Measurements from ENCODE around the gene TBC1D1.
"Not testable (repeated sequence)": the region's sequence is repeated elsewhere in the genome, so short reads cannot be mapped to it uniquely, and the experiment has no call there.

Gene TBC1D1

DNA sequence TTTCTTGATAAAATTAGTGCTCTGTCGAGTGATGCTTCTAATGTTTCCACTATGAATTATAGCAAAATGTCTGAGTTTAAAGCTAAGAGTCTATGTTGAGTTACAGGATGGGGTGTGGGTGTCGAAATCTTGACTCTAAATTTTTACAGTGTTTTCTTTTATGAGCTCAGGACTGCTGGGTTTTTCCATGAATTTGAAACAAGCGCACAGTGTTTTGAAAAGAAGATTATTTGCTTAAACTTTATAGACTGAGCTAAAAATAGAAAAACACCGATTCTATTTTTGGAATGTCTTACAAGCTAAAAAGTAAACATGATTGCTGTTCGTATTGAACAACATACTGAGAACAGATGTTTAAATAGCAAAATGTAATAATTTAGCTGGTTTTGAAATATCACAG, 76.9 kb downstream of the TBC1D1 start:
- DNase-seq, result no peak

DNA sequence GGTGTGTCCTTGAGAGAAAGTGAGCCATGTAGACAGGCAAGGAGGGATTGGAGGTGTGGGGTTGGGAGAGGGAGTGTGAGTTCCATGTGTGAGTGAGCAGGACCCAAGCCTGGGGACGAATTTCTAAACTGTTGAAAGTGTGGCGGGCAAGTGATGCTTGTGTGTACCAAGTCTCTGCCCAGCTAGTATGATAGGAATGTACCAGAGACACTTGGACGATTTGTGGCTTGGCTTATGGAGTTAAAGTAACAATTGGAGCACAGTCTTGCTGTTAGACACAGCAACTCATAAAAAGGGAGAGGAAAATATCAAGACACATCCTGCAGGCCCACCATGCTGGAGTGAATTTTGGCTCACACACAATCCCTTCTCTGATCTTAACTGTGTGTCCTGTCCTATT, 77.9 kb downstream of the TBC1D1 start:
- no peak for DNase-seq

DNA sequence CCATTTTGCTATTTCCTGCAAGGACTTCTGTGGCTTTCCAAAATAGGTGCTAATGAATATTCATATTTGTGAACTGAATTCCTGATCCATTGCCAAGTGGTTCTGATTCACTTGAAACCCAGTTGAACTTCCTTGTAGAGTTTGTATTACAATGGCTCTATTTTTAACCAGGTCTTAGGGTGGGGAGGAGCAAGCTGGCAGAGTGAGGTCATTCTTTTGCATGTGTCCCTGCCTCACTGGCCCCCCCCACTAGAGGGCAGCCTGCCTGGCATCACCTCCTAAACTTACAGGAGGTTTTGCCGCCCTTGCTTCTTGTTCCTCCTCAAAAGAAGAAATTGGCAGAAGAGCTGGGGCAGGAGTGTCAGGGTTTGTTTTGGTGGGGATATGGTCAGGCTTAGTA, 79.8 kb downstream of the TBC1D1 start:
- DNase-seq, result peak; percentile 60 to 74

DNA sequence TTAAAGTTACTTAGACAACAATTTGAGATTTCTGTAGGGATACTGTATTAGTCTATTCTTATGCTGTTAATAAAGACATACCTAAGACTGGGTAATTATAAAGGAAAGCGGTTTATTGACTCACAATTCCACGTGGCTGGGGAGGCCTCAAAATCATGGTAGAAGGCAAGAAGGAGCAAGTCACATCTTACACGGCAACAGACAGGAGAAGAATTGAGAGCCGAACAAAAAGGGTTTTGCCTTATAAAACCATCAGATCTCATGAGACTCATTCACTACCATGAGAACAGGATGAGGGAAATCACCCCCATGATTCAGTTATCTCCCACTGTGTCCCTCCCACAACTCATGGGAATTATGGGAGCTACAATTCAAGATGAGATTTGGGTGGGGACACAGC, 80.3 kb downstream of the TBC1D1 start:
- DNase-seq, result no peak

- no peak for DNase-seq
These were observed 82.6 kb downstream of the TBC1D1 start for GRCh38 chr4:37973441-37973840.

- not testable (repeated sequence) for DNase-seq
These were observed 84.5 kb downstream of the TBC1D1 start for GRCh38 chr4:37975321-37975822.

DNA sequence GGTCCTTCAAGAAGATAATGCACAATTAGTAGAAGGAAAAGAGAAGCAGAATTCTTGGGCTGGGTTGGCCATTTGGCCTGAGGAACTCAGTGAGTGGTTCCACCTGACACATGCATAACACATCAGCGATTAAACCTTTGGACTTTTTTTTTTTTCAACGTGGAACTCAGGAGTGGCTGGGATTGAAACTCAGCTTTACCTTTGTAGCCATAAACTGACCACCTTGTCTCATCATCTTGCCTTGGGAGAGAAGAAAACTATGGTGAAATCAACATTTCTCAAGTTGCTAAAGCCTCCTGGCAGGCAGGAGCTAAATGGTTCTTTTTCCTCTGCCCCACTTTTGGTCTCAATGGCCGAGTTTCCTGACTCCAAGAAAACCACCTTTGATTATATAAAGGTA, 85.6 kb downstream of the TBC1D1 start:
- DNase-seq, result no peak

GRCh38 chr4:37976991-37977470, 86.1 kb downstream of the TBC1D1 start:
- peak; percentile 68 to 69 for DNase-seq

- peak; percentile 57 to 75 for DNase-seq
These were observed 86.8 kb downstream of the TBC1D1 start for GRCh38 chr4:37977471-37978247.

DNA sequence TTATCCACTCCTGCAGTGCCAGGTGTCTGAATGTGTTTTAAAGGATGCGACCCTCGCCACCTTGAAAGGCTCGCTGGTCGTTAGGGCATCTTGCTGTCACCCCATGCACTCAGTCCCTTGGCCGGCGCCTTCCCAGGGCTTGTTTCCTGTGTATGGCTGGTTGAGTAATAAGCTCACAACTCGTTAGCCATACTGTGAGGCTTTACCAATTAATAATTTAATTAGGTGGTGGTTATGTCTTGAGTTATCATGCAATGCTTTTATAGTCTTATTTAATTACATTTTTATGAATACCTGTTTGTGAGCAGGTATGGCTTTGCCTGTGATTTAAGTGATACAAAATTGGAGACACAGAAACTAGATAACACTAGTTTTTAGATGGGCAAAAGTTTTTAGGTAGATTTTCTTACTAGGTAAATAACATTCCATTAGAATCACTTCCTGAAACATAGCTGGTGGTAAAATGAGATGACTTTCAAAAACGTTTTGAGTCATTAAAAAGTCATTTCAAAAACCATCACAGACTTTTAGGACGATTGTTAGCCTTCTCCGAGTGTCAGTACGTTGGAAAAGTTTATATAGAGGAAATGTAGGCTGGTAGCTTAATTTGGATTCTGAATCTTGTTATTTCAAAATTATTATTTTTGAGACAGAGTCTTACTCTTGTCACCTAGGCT, 87.5 kb downstream of the TBC1D1 start:
- DNase-seq, result peak; percentile 49 to 53

DNA sequence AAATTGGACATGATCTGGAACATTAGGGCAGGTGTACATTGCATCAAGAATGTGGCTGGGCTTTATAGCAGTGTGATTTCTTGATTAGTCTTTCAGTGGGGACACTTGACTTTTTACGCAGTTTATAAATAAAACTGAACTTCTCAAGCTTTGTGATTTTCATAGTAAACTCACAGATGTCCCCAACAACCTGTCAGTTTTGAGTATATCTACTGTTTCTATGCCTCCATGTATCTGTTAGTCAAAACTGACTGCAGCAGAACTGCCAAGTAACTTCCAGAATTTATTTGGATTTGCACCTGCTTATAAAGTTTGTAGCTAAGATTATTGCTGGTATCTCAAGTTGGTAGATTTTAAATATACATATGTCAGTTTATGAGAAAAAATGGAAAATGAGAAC, 89.4 kb downstream of the TBC1D1 start:
- DNase-seq, result no peak

GRCh38 chr4:37981425-37981824, 90.5 kb downstream of the TBC1D1 start:
- no peak for DNase-seq

- DNase-seq, result no peak
These were observed 91.2 kb downstream of the TBC1D1 start for GRCh38 chr4:37981844-37982720.

- DNase-seq, result no peak
These were observed 91.9 kb downstream of the TBC1D1 start for GRCh38 chr4:37982736-37983135.

DNA sequence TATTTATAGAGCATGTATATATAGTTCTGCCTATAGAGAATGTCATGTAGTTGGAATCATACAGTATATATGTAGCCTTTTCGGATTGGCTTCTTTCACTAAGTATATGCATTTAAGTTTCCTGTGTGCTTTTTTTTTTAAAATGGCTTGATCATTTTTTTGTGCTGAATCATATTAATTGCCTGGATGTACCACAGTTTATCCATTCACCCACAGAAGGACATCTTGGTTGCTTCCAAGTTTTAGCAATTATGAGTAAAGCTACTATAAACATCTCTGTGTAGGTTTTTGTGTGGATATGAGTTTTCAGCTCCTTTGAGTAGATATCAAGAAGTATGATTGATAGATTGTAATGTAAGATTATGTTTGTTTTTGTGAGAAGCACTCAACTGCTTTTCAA, 93.1 kb downstream of the TBC1D1 start:
- no peak for DNase-seq

- no peak for DNase-seq
These were observed 94.9 kb downstream of the TBC1D1 start for GRCh38 chr4:37985730-37986275.

DNA sequence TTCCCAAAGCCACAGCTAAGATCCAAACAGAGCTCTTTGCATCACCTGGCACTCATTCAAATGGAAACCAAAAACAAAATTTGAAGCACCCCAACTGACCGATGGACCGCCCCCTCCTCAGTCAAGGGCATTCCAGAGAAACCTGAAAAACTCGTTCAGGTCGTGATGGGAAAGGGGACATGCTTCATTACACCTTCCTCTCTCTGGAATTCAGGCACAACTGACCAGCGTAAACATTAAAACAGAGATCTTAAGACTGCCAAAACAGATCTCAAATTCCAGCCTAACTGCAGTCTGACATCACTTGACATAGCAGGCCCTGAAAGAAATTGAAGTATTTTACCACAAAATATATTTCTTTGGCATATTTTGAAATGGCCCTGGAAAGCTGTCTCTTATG, 97.8 kb downstream of the TBC1D1 start:
- no peak for DNase-seq

- DNase-seq, result peak; percentile 88 to 91
These were observed 98.7 kb downstream of the TBC1D1 start for GRCh38 chr4:37989398-37990260.

- no peak for DNase-seq
These were observed 99.9 kb downstream of the TBC1D1 start for GRCh38 chr4:37990731-37991245.

DNA sequence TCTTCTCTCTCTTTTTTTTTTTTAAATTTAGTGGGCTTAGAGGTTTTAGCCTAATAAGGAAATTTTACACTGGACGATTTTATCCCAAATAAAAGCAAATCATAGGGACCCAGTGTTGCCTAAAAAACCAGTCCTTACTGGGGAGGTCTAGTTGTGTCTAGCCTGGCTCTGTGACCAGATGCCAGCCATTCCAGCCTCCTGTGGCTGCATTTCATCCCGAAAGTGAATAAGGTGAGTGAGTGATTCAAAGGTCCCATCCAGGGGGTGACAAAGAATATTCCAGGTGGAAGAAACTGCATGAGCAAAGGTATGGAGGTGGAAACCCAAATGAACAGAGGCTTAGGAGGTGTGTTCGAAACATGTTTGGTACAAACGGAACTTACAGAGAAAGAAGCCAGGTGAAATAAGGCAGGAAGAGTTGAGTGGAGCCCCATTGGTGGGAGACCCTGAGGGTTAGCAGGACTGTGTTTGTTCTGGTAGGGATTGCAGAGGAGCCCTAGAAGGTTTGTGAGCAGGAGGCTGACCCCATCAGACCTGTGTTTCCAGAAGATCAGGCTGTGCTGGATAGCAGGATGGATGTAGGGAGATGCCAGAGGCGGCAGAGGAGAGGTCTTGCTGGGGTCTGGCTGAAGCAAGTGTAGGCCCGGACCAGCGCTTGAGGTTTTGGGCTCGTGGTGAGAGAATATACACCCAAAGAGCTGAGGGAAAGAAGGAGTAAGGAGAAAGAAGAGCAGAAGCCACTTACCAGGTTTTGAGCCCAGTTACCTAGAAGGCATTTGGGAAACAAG, 100.9 kb downstream of the TBC1D1 start:
- DNase-seq, result no peak

- DNase-seq, result no peak
These were observed 102.9 kb downstream of the TBC1D1 start for GRCh38 chr4:37993806-37994205.
